ENCODE measurements around the gene GPR137.
A peak's percentile ranks its signal among the peaks of the same experiment; 100 is the strongest.

The GPR137 gene

GRCh38 chr11:64284962-64285884 lies at the start of gene GPR137:
Gene GPR137 (plus strand): TSS chr11:64285848. CDS start chr11:64286525, 677 bp downstream.
- H3K9me3 Mint-ChIP-seq, result no peaks in the 10 kb centered on the region
- peaks cover 14% of the 10 kb centered on the region for H3K4me1 Mint-ChIP-seq
- peak within 1 kb of the TSS; percentile 88 for H3K4me3 Mint-ChIP-seq
- DNase-seq, result peak; percentile 92
- peaks cover 19% of the 10 kb centered on the region for H3K27me3 Mint-ChIP-seq (ENCODE audit: low read depth, poor library complexity)
- H3K36me3 Mint-ChIP-seq (ENCODE audit: low read depth), result peaks cover 14% of the 10 kb centered on the region
- peak within 1 kb of the TSS; percentile 79 for H3K27ac Mint-ChIP-seq
- TF ChIP-seq, protein P1, sequence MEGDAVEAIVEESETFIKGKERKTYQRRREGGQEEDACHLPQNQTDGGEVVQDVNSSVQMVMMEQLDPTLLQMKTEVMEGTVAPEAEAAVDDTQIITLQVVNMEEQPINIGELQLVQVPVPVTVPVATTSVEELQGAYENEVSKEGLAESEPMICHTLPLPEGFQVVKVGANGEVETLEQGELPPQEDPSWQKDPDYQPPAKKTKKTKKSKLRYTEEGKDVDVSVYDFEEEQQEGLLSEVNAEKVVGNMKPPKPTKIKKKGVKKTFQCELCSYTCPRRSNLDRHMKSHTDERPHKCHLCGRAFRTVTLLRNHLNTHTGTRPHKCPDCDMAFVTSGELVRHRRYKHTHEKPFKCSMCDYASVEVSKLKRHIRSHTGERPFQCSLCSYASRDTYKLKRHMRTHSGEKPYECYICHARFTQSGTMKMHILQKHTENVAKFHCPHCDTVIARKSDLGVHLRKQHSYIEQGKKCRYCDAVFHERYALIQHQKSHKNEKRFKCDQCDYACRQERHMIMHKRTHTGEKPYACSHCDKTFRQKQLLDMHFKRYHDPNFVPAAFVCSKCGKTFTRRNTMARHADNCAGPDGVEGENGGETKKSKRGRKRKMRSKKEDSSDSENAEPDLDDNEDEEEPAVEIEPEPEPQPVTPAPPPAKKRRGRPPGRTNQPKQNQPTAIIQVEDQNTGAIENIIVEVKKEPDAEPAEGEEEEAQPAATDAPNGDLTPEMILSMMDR (IDR thresholded peaks at IDR 0.05), result no peak

GRCh38 chr11:64237484-64237951 lies 48.1 kb upstream of the GPR137 start:
- H3K27me3 Mint-ChIP-seq (ENCODE audit: low read depth, poor library complexity), result peaks cover 10% of the 10 kb centered on the region
- H3K9me3 Mint-ChIP-seq, result no peaks in the 10 kb centered on the region
- TF ChIP-seq, protein P1 (IDR thresholded peaks at IDR 0.05), result no peak
- no peak for DNase-seq
- H3K4me1 Mint-ChIP-seq, result peaks cover 26% of the 10 kb centered on the region
- H3K36me3 Mint-ChIP-seq (ENCODE audit: low read depth), result peaks cover 8% of the 10 kb centered on the region
- no peak overlapping the region for H3K4me3 Mint-ChIP-seq
- H3K27ac Mint-ChIP-seq, result no peak overlapping the region

DNA sequence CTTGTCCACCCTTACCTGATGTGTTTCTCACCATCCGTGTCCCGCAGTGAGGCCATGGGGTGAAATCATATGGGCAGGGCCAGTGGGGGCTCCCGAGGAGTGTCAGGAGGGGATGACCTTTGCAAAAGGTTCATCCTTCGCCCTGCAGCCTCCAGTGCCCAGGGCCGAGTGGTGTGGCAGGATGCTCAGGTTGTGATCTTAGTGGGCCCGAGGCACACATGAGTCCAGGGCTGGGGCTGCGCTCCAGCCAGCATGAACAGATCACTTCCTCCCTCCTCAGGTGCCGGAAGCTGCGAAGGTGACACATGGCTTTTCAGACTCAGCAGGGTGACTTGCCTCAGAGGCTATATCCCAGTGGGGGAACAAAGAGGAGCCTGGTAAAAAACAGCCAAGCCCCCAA lies 47.6 kb upstream of the GPR137 start:
- Mint-ChIP-seq H3K27ac (peak overlapping the region; percentile 29), H3K4me1 (peaks cover 24% of the 10 kb centered on the region), H3K9me3 (no peaks in the 10 kb centered on the region), H3K27me3 (ENCODE audit: low read depth, poor library complexity) (peaks cover 7% of the 10 kb centered on the region), H3K36me3 (ENCODE audit: low read depth) (peaks cover 8% of the 10 kb centered on the region), H3K4me3 (no peak overlapping the region)
- no peak for DNase-seq
- TF ChIP-seq, protein P1 (IDR thresholded peaks at IDR 0.05), result no peak

GRCh38 chr11:64238999-64239398 lies 46.6 kb upstream of the GPR137 start:
- Mint-ChIP-seq H3K27ac (no peak overlapping the region), H3K27me3 (ENCODE audit: low read depth, poor library complexity) (no peaks in the 10 kb centered on the region), H3K36me3 (ENCODE audit: low read depth) (peaks cover 8% of the 10 kb centered on the region), H3K9me3 (no peaks in the 10 kb centered on the region), H3K4me3 (no peak overlapping the region), H3K4me1 (peaks cover 33% of the 10 kb centered on the region)
- TF ChIP-seq, protein P1 (IDR thresholded peaks at IDR 0.05), result no peak
- no peak for DNase-seq

- H3K4me1 Mint-ChIP-seq, result peaks cover 36% of the 10 kb centered on the region
- DNase-seq, result no peak
- H3K4me3 Mint-ChIP-seq, result peak overlapping the region; percentile 87
- peaks cover 8% of the 10 kb centered on the region for H3K36me3 Mint-ChIP-seq (ENCODE audit: low read depth)
- TF ChIP-seq, protein P1 (IDR thresholded peaks at IDR 0.05), result no peak
- H3K27me3 Mint-ChIP-seq (ENCODE audit: low read depth, poor library complexity), result no peaks in the 10 kb centered on the region
- peak overlapping the region; percentile 97 for H3K27ac Mint-ChIP-seq
- no peaks in the 10 kb centered on the region for H3K9me3 Mint-ChIP-seq
Measured at GRCh38 chr11:64239662-64240434, 45.8 kb upstream of the GPR137 start.
